ENCODE results near the gene SRSF1. TPM values are rescaled to one million over a fixed set of nuclear protein-coding genes. Genes with fewer than 3 reads are reported as not detected.
"Not testable (repeated sequence)": the region's sequence is repeated elsewhere in the genome, so short reads cannot be mapped to it uniquely, and the experiment has no call there.

Gene SRSF1
- 169 TPM for total RNA-seq

DNA sequence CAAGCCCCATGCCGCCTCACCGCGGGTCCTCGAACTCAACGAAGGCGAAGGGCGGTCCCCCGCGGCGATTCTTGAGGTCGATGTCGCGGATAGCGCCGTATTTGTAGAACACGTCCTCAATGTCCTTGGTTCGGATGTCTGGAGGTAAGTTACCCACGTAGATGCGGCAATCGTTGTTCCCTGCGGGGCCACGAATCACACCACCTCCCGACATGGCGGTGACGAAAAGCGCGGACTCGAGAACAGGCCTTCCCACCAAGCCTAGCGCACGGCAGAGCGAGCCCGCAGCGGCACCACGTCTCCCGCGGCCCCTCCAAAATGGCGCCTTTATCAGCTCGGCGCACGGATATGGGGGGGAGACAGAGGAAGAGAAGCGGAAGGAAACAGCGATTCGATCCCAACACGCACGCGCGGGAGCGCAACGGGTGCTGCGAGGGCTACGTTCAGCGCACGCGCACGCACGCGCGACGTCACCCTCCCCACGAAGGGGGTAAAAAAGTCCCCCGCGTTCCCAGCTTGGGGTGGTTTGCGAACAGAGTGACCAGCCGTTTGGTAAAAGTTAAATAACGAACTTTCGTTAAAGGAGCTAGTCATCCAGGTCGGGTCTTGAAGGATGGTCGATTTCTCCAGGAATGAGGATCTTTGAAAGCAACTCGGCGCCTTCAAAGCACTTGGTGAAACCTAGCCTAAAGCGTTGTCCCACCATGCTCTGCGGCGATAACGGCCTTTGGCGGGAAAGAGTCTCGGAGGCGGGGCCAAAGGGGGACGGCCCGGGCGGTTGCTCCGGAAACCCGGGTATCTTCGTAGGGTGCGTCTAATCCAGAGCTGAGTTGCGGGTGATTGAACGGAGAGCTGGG, at the start of gene SRSF1:
Gene SRSF1, minus strand, starts transcription at position 323 of the 857 bp plus-strand sequence. Its CDS starts 109 bp downstream, at position 214.
- peak; percentile 99 for DNase-seq (ENCODE audit: low spot score)
- intact Hi-C loops (cut with DNase I): no loop called here

DNA sequence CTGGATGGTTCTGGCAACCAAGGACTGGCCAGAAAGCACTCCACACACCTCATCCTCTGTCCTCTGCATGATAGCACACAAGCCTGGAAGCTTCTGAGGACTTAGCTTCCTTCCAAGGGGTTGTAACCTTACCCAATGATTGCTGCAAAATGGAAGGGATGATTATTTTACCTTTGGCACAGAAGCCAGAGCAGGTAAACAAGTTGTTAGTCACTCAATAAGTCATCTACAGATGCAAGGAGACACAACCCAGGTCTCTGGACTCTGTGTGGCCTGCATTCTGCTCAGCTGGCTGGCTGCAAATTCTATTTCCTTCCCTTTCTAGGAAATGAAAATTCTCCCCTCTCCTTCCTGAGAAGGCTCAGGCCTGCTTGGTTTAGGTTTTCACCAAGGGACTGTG, 49.4 kb upstream of the SRSF1 start:
- ATAC-seq: no peak
- DNase-seq (ENCODE audit: low spot score): no peak
- intact Hi-C loops (cut with DNase I): no loop called here

More for the DNA sequence above, at the start of gene SRSF1:
- peak; percentile 99 for ATAC-seq

GRCh38 chr17:58054641-58055040, 47.6 kb upstream of the SRSF1 start:
- no peak for DNase-seq (ENCODE audit: low spot score)
- ATAC-seq: no peak
- intact Hi-C loops (cut with DNase I): no loop called here

GRCh38 chr17:58052945-58053715, 46.1 kb upstream of the SRSF1 start:
- intact Hi-C loops (cut with DNase I): no loop called here
- ATAC-seq (no peak), DNase-seq (ENCODE audit: low spot score) (no peak)

GRCh38 chr17:58052407-58052806, 45.4 kb upstream of the SRSF1 start:
- no peak for ATAC-seq
- intact Hi-C loops (cut with DNase I): no loop called here
- DNase-seq (ENCODE audit: low spot score): no peak

- no peak for DNase-seq (ENCODE audit: low spot score)
- no peak for ATAC-seq
- intact Hi-C loops (cut with DNase I): no loop called here
Measured at GRCh38 chr17:58051468-58051867, 44.4 kb upstream of the SRSF1 start.

GRCh38 chr17:58050966-58051365, 43.9 kb upstream of the SRSF1 start:
- no peak for DNase-seq (ENCODE audit: low spot score)
- no peak for ATAC-seq
- intact Hi-C loops (cut with DNase I): no loop called here

DNA sequence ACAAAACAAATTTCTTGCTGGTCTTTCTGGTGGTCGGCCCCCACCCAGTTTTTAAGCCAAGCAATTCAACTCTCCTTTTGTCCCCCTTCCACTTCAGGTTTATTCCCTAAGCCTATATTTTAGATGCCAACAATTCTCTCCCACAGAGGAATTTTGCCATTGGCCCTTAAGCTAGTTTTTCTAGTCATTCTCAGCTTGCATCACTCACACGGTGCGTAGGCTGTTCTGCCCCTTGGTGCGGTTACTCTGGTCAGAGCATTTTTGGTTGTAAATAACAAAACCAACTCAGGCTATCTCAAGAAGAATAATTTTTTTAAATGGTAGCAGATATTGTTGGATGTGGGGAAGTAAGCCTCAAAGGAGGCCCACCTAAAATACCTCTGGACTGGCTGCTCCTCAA, 42.5 kb upstream of the SRSF1 start:
- DNase-seq (ENCODE audit: low spot score): no peak
- no peak for ATAC-seq
- intact Hi-C loops (cut with DNase I): no loop called here

DNA sequence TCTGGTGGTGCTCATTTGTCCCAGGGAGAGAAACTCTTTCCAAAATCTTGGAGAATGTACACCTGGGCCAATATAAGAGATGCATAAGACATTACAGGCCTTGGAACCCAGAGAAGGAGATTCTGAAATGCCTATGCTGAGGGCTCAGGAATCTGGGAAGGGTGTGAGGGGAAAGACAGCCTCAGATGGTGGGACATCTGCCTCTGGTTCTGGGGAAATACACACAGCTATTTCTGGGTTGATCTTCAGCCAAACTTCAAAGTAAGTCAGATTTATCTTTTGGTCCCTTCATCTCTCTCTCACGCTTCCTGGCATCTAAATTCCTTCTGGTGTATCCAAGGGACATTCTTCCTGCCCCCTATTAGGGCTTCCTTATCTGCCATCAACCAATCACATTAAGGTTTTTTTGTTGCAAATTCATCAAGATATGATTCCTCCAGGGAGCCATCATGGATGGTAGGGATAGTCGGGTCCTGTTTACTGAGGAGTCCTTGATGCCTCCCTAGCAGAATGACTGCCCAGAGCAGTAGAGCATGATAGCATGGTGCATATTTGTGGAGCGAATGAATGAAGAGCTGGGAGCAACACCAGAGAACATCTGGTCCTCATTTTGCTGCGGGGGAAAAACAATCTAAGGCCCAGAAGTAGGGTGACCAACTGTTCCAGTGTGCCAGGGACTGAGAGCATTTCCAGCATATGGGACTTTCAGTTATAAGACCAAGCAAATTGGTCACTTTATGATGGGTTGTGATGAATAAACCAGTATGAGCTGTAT, 40.5 kb upstream of the SRSF1 start:
- ATAC-seq (no peak), DNase-seq (ENCODE audit: low spot score) (no peak)
- intact Hi-C loops (cut with DNase I): no loop called here

DNA sequence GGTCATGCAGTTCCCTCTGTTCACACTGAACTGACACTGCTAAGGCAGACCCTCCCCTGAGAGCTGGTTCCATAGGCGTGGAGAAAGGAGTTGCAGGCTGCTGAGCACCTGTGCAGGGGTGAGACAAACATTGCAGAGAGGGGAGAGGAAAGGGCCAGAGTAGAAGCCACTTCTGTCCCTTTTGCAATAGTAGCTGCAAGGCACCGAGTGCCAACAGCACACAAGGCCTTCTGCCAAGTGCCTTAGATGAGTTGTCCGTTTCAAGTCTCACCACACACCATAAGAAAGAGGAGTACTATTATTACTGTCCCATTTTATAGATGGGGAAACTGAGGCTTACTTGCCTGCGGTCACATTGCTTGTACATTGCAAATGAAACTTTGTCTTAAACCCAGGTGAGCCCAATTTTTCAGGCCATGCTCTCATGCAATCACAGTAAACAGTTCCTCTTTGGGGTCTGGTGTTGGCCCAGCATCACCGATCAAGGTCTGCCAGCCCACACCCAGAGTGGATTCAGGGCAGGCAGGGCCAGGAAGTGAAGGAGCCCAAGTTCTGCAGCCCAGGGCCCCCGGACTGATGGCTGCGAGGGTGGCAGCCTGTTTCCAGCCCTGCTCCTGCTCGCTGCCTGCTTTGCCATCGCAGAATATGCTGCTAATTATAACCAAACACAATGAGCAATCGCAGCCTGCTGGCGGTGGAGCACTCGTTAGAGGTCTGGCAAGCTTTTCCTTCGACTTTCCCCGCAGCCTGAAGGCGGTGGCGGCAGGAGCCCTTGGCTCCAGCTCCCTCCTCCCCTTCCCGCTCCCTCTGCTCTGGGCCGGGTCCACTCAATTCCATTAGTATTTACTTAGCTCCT, 39.4 kb upstream of the SRSF1 start:
- no peak for ATAC-seq
- no peak for DNase-seq (ENCODE audit: low spot score)
- intact Hi-C loops (cut with DNase I): no loop called here

DNA sequence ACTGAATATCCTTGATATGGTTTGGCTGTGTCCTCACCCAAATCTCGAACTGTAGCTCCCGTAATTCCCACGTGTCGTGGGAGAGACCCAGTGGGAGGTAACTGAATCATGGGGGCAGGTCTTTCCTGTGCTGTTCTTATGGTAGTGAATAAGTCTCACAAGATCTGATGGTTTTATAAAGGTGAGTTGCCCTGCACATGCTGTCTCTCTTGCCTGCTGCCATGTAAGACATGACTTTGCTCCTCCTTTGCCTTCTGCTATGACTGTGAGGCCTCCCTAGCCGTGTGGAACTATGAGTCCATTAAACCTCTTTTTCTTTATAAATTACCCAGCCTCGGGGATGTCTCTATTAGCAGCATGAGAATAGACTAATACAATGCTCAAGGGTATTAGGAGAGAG, 37.2 kb upstream of the SRSF1 start:
- ATAC-seq; DNase-seq (ENCODE audit: low spot score); intact Hi-C loops (cut with DNase I): not testable (repeated sequence)

- ATAC-seq (no peak), DNase-seq (ENCODE audit: low spot score) (no peak)
- intact Hi-C loops (cut with DNase I): no loop called here
Measured at GRCh38 chr17:58043221-58044181, 36.5 kb upstream of the SRSF1 start.

DNA sequence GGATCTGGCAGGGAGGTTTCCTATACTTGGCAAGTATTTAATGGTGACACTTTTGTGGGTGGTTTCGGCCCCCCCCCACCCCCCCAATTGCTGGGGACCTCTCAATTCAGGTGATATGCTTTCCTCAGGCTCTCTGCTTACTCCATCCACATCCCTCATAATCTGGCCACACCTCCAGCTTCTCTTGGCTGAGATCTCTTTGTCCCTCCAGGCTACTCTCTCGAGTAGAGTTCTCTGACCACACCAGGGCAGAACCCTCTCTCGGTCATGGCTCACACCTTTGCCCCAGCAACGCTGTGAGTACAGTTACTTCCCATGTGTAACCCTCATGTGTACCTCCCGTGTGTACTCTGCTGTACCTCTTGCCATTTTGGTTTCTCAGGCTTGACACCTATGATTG, 34.1 kb upstream of the SRSF1 start:
- ATAC-seq: no peak
- no peak for DNase-seq (ENCODE audit: low spot score)
- intact Hi-C loops (cut with DNase I): no loop called here

DNA sequence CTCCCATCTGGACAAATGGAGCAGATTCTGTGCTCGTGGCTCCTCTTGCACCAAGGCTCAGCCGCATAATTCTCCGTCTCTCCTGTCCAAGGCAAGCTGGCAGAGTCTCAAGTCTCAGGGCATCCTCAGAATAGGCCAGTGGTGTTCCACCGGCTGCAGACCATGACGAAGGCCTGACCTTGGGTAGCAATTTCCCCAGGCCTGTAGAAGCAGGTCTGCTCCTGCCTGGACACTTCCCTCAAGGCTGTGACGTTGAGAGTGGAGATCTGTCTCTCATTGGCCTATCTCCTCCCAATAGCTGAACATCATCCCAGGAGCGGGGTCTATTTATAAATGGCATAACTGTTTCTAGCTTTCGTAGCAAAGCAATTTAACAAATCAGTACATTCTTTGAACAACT, 33.3 kb upstream of the SRSF1 start:
- DNase-seq (ENCODE audit: low spot score): no peak
- no peak for ATAC-seq
- intact Hi-C loops (cut with DNase I): no loop called here

DNA sequence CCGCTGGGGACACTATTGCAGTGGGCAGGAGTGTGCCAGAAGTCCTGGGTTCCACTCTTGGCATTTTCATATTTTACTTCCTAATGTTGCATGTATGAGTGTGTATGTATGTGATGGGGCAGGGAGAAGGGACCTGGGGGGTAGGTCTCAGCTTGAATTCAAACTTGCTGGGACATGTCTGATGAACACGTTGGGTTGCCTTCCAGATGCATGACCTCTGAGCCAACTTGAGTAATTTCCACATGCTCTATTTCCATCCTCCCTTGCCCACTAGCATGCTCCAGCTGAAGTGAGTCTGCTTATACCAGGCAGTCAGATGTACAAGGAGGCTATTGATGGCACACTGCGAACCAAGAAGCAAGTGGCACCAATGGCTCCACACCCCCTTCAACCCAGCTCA, 32.9 kb upstream of the SRSF1 start:
- intact Hi-C loops (cut with DNase I): no loop called here
- ATAC-seq (no peak), DNase-seq (ENCODE audit: low spot score) (no peak)

GRCh38 chr17:58032691-58033415, 25.8 kb upstream of the SRSF1 start:
- intact Hi-C loops (cut with DNase I): no loop called here
- no peak for ATAC-seq

GRCh38 chr17:58028578-58028977, 21.5 kb upstream of the SRSF1 start:
- ATAC-seq (no peak), DNase-seq (ENCODE audit: low spot score) (no peak)
- intact Hi-C loops (cut with DNase I): loop anchor here (10.0 kb wide), 1 partner anchor 56 kb away; the partner anchor contains the start of gene DYNLL2

More at GRCh38 chr17:58032691-58033415, 25.8 kb upstream of the SRSF1 start:
- DNase-seq (ENCODE audit: low spot score): no peak

Data from sciatic nerve (tissue), 2 donors.